CD8-positive, alpha-beta memory T cell (primary cell): ENCODE data around the gene COPB1. TPM values are rescaled to one million over a fixed set of nuclear protein-coding genes. Genes with fewer than 3 reads are reported as not detected.
A peak's percentile ranks its signal among the peaks of the same experiment; 100 is the strongest.

ENCODE experiments used
- CTCF ChIA-PET: fragments of 350-600 bp; sonication (Branson Sonifier 250); formaldehyde crosslinking; loops from one replicate; lab custom pipeline; 2021; ENCODE audit warnings: antibody characterized with exemption; lab: Charles Lee
- POLR2A ChIA-PET: fragments of 350-600 bp; sonication (Branson Sonifier 250); formaldehyde crosslinking; loops from one replicate; lab custom pipeline; 2021; ENCODE audit warnings: antibody characterized with exemption; lab: Charles Lee
- DNase-seq, 5 donors: peaks; one replicate each; pipeline versions ENCODE4 v3.0.0 to v3.0.0-alpha.2; 2020 to 2022; ENCODE audit warnings: mixed read lengths in 1 of 5
- H3K27ac ChIP-seq: one replicate; pipeline ENCODE4 v1.7.0; 2013; ENCODE audit warnings: low read depth, mild to moderate bottlenecking, low read length, moderate library complexity
- H3K27me3 ChIP-seq: 2 replicates; pipeline ENCODE4 v1.7.0; 2013; ENCODE audit warnings: low read length, mild to moderate bottlenecking; ENCODE audit not compliant: insufficient read depth, poor library complexity, severe bottlenecking
- H3K36me3 ChIP-seq: 2 replicates; pipeline ENCODE4 v1.7.0; 2013; ENCODE audit warnings: mild to moderate bottlenecking, low read length, moderate library complexity; ENCODE audit not compliant: insufficient read depth
- H3K4me1 ChIP-seq: 2 replicates; pipeline ENCODE4 v1.7.0; 2013; ENCODE audit warnings: mild to moderate bottlenecking, low read length, moderate library complexity; ENCODE audit not compliant: insufficient read depth
- H3K4me3 ChIP-seq: 2 replicates; pipeline ENCODE4 v1.7.0; 2013; ENCODE audit warnings: mild to moderate bottlenecking, low read length
- H3K9me3 ChIP-seq: 2 replicates; pipeline ENCODE4 v1.7.0; 2013; ENCODE audit warnings: mild to moderate bottlenecking, low read length
- H3K27ac Mint-ChIP-seq, 8 donors: one replicate each; pipeline ENCODE4 v1.8.0; 2020 to 2021; ENCODE audit warnings: mixed read lengths in 8 of 8, mild to moderate bottlenecking in 6 of 8, inconsistent platforms in 3 of 8, moderate library complexity in 3 of 8
- H3K27me3 Mint-ChIP-seq, 2 donors: one replicate each; pipeline ENCODE4 v1.8.0; 2020 to 2021; ENCODE audit warnings: mixed read lengths in 2 of 2, mild to moderate bottlenecking in 1 of 2, moderate library complexity in 1 of 2
- H3K36me3 Mint-ChIP-seq, 3 donors: one replicate each; pipeline ENCODE4 v1.8.0; 2020 to 2021; ENCODE audit warnings: mixed read lengths in 3 of 3, inconsistent platforms in 1 of 3, mild to moderate bottlenecking in 1 of 3
- H3K4me1 Mint-ChIP-seq, 3 donors: one replicate each; pipeline ENCODE4 v1.8.0; 2020 to 2021; ENCODE audit warnings: mixed read lengths in 3 of 3, inconsistent platforms in 1 of 3, mild to moderate bottlenecking in 1 of 3
- H3K4me3 Mint-ChIP-seq, 7 donors: one replicate each; pipeline ENCODE4 v1.8.0; 2020 to 2021; ENCODE audit warnings: mixed read lengths in 7 of 7, mild to moderate bottlenecking in 6 of 7, moderate library complexity in 4 of 7, inconsistent platforms in 2 of 7
- H3K9me3 Mint-ChIP-seq, 5 donors: one replicate each; pipeline ENCODE4 v1.8.0; 2020 to 2022; ENCODE audit warnings: mixed read lengths in 5 of 5, mild to moderate bottlenecking in 3 of 5, moderate library complexity in 2 of 5, inconsistent platforms in 1 of 5
- polyA plus RNA-seq: library from polyadenylated mRNA; unstranded; fragments of 300-500 nt; fragmentation: Illumina TruSeq; gene quantifications from one replicate; pipeline ENCODE4 v1.2.3, GENCODE V29; 2021
- total RNA-seq, 2 experiments: library from RNA; stranded (reverse); gene quantifications; one replicate each; pipeline ENCODE4 v1.2.3, GENCODE V29; 2021

COPB1 gene
- total and polyA plus RNA-seq, 3 experiments from 2014 or later, result 76.4 to 111 (median 104) TPM

GRCh38 chr11:14513800-14514199 lies 14.2 kb upstream of the COPB1 start:
- peaks cover 44% of the 10 kb centered on the region for H3K36me3 ChIP-seq
- Mint-ChIP-seq H3K4me1 (peaks cover 18 to 34% (median 25%) of the 10 kb centered on the region in 3 donors), H3K4me3 (no peak overlapping the region), H3K36me3 (peaks cover 4 to 72% (median 16%) of the 10 kb centered on the region in 3 donors), H3K9me3 (no peaks in the 10 kb centered on the region), H3K27me3 (no peaks in the 10 kb centered on the region), H3K27ac (no peak overlapping the region)
- DNase-seq, result no peak
- H3K9me3 ChIP-seq, result no peaks in the 10 kb centered on the region
- H3K4me3 ChIP-seq, result no peak overlapping the region
- CTCF ChIA-PET, result no interaction called here
- no peak overlapping the region for H3K27ac ChIP-seq
- no peaks in the 10 kb centered on the region for H3K27me3 ChIP-seq
- H3K4me1 ChIP-seq, result peaks cover 10% of the 10 kb centered on the region
- POLR2A ChIA-PET, result no interaction called here

GRCh38 chr11:14506532-14506931 lies 6.9 kb upstream of the COPB1 start:
- Mint-ChIP-seq H3K9me3 (no peaks in the 10 kb centered on the region), H3K4me1 (peaks cover 0 to 11% (median 3%) of the 10 kb centered on the region in 3 donors), H3K4me3 (no peak overlapping the region), H3K27ac (peak overlapping the region in 3 of 8 donors; percentile 22 to 58 (median 51)), H3K36me3 (peaks cover 8 to 75% (median 37%) of the 10 kb centered on the region in 3 donors), H3K27me3 (no peaks in the 10 kb centered on the region)
- POLR2A ChIA-PET, result no interaction called here
- CTCF ChIA-PET, result interaction anchor here (1.5 kb wide), 1 partner anchor 14 kb away, joined by 4 read pairs; the partner anchor contains the start of gene PSMA1
- Histone ChIP-seq H3K36me3 (peaks cover 45% of the 10 kb centered on the region), H3K27ac (no peak overlapping the region), H3K27me3 (no peaks in the 10 kb centered on the region), H3K4me1 (no peaks in the 10 kb centered on the region), H3K9me3 (no peaks in the 10 kb centered on the region), H3K4me3 (no peak overlapping the region)
- DNase-seq, result no peak

DNA sequence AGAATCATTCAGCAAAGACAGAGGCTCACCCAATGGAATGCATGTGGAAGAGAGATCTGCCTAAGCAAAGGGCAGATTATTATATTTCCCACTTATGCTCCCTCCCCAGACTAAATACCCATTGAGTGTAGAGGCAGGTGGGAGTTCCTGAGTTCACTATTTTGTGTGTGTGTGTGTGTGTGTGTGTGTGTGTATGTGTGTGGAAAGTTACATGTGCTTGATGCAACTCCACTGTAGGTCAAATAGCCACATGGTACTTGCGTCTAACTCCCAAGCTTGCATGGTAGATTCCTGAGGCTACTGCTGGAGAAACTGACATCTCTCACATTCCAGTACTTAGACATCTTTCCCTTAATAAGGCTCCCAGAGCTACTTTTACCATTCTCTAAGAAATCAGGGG lies 3.4 kb upstream of the COPB1 start:
- Mint-ChIP-seq H3K36me3 (peaks cover under 1 to 62% (median 20%) of the 10 kb centered on the region in 3 donors), H3K27ac (peak overlapping the region in 5 of 8 donors; percentile 27 to 96 (median 35))
- CTCF ChIA-PET, result interaction anchor here (1.2 kb wide), 1 partner anchor 14 kb away, joined by 3 read pairs; no protein-coding TSS in a partner anchor

DNA sequence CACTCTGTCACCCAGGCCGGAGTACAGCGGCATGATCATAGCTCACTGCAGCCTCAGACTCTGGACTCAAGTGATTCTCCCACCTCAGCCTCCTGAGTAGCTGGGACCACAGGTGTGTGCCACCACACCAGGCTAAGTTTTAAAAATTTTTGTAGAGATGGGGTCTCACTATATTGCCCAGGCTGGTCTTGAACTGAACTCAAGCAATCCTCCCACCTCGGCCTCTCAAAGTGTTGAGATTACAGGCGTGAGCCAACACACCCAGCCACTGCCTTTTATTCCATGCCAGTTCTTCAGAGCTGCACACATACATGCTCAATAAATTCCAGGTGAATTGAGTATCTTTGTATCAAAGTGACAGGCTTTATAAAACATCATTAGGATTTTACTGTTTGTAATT lies 2.4 kb upstream of the COPB1 start:
- peaks cover 23 to 32% (median 31%) of the 10 kb centered on the region in 3 donors for H3K4me1 Mint-ChIP-seq
- H3K36me3 ChIP-seq, result peaks cover 22% of the 10 kb centered on the region
- no peaks in the 10 kb centered on the region for H3K9me3 Mint-ChIP-seq
- H3K4me1 ChIP-seq, result peaks cover 21% of the 10 kb centered on the region
- H3K4me3 Mint-ChIP-seq, result no peak overlapping the region
- H3K27me3 Mint-ChIP-seq, result no peaks in the 10 kb centered on the region
- H3K4me3 ChIP-seq, result no peak overlapping the region
- no peaks in the 10 kb centered on the region for H3K27me3 ChIP-seq
- POLR2A ChIA-PET, result no interaction called here
- no peak overlapping the region for H3K27ac ChIP-seq
- CTCF ChIA-PET, result no interaction called here
- H3K27ac Mint-ChIP-seq, result peak overlapping the region in 6 of 8 donors; percentile 36 to 99 (median 68)
- peaks cover 9 to 63% (median 24%) of the 10 kb centered on the region in 3 donors for H3K36me3 Mint-ChIP-seq
- H3K9me3 ChIP-seq, result no peaks in the 10 kb centered on the region
- no peak for DNase-seq

More for the DNA sequence above, 3.4 kb upstream of the COPB1 start:
- Mint-ChIP-seq H3K4me3 (no peak overlapping the region), H3K9me3 (no peaks in the 10 kb centered on the region), H3K27me3 (no peaks in the 10 kb centered on the region), H3K4me1 (peaks cover 14 to 23% (median 21%) of the 10 kb centered on the region in 3 donors)
- DNase-seq, result no peak
- peaks cover 17% of the 10 kb centered on the region for H3K4me1 ChIP-seq
- no peak overlapping the region for H3K27ac ChIP-seq
- H3K9me3 ChIP-seq, result no peaks in the 10 kb centered on the region
- POLR2A ChIA-PET, result interaction anchor here (0.7 kb wide), 1 partner anchor 187 kb away, joined by 6 read pairs; no protein-coding TSS in a partner anchor
- H3K4me3 ChIP-seq, result no peak overlapping the region
- H3K27me3 ChIP-seq, result no peaks in the 10 kb centered on the region
- peaks cover 27% of the 10 kb centered on the region for H3K36me3 ChIP-seq

- peaks cover 7% of the 10 kb centered on the region for H3K36me3 ChIP-seq
- H3K9me3 Mint-ChIP-seq, result no peaks in the 10 kb centered on the region
- peaks cover 39 to 51% (median 48%) of the 10 kb centered on the region in 3 donors for H3K4me1 Mint-ChIP-seq
- H3K4me3 ChIP-seq, result peak overlapping the region; percentile 93
- no peaks in the 10 kb centered on the region for H3K9me3 ChIP-seq
- H3K36me3 Mint-ChIP-seq, result peaks cover 17 to 62% (median 17%) of the 10 kb centered on the region in 3 donors
- peaks cover 21% of the 10 kb centered on the region for H3K4me1 ChIP-seq
- H3K27ac ChIP-seq, result peak overlapping the region; percentile 81
- peak; percentile 46 to 71 (median 65) for DNase-seq
- H3K27ac Mint-ChIP-seq, result peak overlapping the region; percentile 96 to 100 (median 98)
- peak overlapping the region; percentile 90 to 99 (median 95) for H3K4me3 Mint-ChIP-seq
- ChIA-PET CTCF (interaction anchor here (0.6 to 2.5 kb wide), 8 partner anchors 15 to 407 kb away, joined by 3 to 12 read pairs (median 5); partner anchors contain the start of genes CYP2R1 and PDE3B), POLR2A (interaction anchor here (0.6 to 2.0 kb wide), 3 partner anchors 18 to 392 kb away, joined by 3 to 13 read pairs (median 6); partner anchors contain the start of genes CYP2R1 and PSMA1)
- no peaks in the 10 kb centered on the region for H3K27me3 Mint-ChIP-seq
- H3K27me3 ChIP-seq, result no peaks in the 10 kb centered on the region
These were observed 605 bp upstream of the COPB1 start for GRCh38 chr11:14500181-14500651.

- Histone ChIP-seq H3K9me3 (no peaks in the 10 kb centered on the region), H3K4me3 (peak overlapping the region; percentile 53), H3K27me3 (no peaks in the 10 kb centered on the region), H3K27ac (peak overlapping the region; percentile 81), H3K36me3 (peaks cover 17% of the 10 kb centered on the region), H3K4me1 (peaks cover 21% of the 10 kb centered on the region)
- peaks cover 10 to 62% (median 25%) of the 10 kb centered on the region in 3 donors for H3K36me3 Mint-ChIP-seq
- H3K27me3 Mint-ChIP-seq, result no peaks in the 10 kb centered on the region
- peak in 2 of 5 donors; percentile 34 to 36 for DNase-seq
- peak overlapping the region; percentile 96 to 100 (median 98) for H3K27ac Mint-ChIP-seq
- H3K4me1 Mint-ChIP-seq, result peaks cover 47 to 61% (median 56%) of the 10 kb centered on the region in 3 donors
- CTCF ChIA-PET, result interaction anchor here (1.3 to 2.5 kb wide), 5 partner anchors 17 to 408 kb away, joined by 3 to 12 read pairs (median 7); partner anchors contain the start of gene PDE3B
- H3K4me3 Mint-ChIP-seq, result peak overlapping the region; percentile 90 to 99 (median 95)
- POLR2A ChIA-PET, result interaction anchor here (0.9 to 2.0 kb wide), 2 partner anchors 21 to 145 kb away, joined by 3 to 13 read pairs; partner anchors contain the start of genes PDE3B and PSMA1
- H3K9me3 Mint-ChIP-seq, result no peaks in the 10 kb centered on the region
These were observed 442 bp downstream of the COPB1 start for GRCh38 chr11:14499178-14499559.

- Histone ChIP-seq H3K36me3 (peaks cover 41% of the 10 kb centered on the region), H3K27me3 (no peaks in the 10 kb centered on the region), H3K4me1 (no peaks in the 10 kb centered on the region), H3K27ac (no peak overlapping the region), H3K4me3 (no peak overlapping the region), H3K9me3 (no peaks in the 10 kb centered on the region)
- no peaks in the 10 kb centered on the region for H3K9me3 Mint-ChIP-seq
- H3K4me3 Mint-ChIP-seq, result no peak overlapping the region
- H3K36me3 Mint-ChIP-seq, result peaks cover 0 to 82% (median 18%) of the 10 kb centered on the region in 3 donors
- DNase-seq, result no peak
- peaks cover 10 to 25% (median 25%) of the 10 kb centered on the region in 3 donors for H3K4me1 Mint-ChIP-seq
- POLR2A ChIA-PET, result no interaction called here
- CTCF ChIA-PET, result interaction anchor here (0.6 to 2.3 kb wide), 3 partner anchors 18 to 26 kb away, joined by 3 to 6 read pairs (median 3); no protein-coding TSS in a partner anchor
- no peaks in the 10 kb centered on the region for H3K27me3 Mint-ChIP-seq
- no peak overlapping the region for H3K27ac Mint-ChIP-seq
These were observed 18.9 kb downstream of the COPB1 start for GRCh38 chr11:14480716-14481115.

- Mint-ChIP-seq H3K4me1 (peaks cover 39 to 69% (median 68%) of the 10 kb centered on the region in 3 donors), H3K36me3 (peaks cover 8 to 88% (median 35%) of the 10 kb centered on the region in 3 donors), H3K4me3 (no peak overlapping the region), H3K27me3 (no peaks in the 10 kb centered on the region), H3K9me3 (no peaks in the 10 kb centered on the region), H3K27ac (peak overlapping the region in 6 of 8 donors; percentile 26 to 84 (median 71))
- Histone ChIP-seq H3K4me3 (no peak overlapping the region), H3K36me3 (peaks cover 74% of the 10 kb centered on the region), H3K27me3 (no peaks in the 10 kb centered on the region), H3K27ac (no peak overlapping the region), H3K4me1 (peaks cover 8% of the 10 kb centered on the region), H3K9me3 (no peaks in the 10 kb centered on the region)
- ChIA-PET POLR2A (no interaction called here), CTCF (interaction anchor here (1.3 kb wide), 1 partner anchor 16 kb away, joined by 7 read pairs; no protein-coding TSS in a partner anchor)
- no peak for DNase-seq
These were observed 28.5 kb downstream of the COPB1 start for GRCh38 chr11:14471127-14471526.
